Suprapubic skin (tissue), 4 donors: ENCODE results near the gene ANXA2R. TPM values are rescaled to one million over a fixed set of nuclear protein-coding genes. Genes with fewer than 3 reads are reported as not detected.

Source experiments
- DNase-seq, 2 donors: peaks; one replicate each; pipeline ENCODE4 v3.0.0-alpha.2; 2019; ENCODE audit warnings: low spot score in 2 of 2
- H3K27ac ChIP-seq: fragments of 200-600 bp; sonication (generic); one replicate; pipeline ENCODE4 v1.5.1; 2019
- H3K27me3 ChIP-seq: fragments of 200-600 bp; sonication (generic); one replicate; pipeline ENCODE4 v1.5.1; 2019
- H3K36me3 ChIP-seq: fragments of 200-600 bp; sonication (generic); one replicate; pipeline ENCODE4 v1.5.1; 2019
- H3K4me1 ChIP-seq: fragments of 200-600 bp; sonication (generic); one replicate; pipeline ENCODE4 v1.5.1; 2019
- H3K4me3 ChIP-seq: fragments of 200-600 bp; sonication (generic); one replicate; pipeline ENCODE4 v1.5.1; 2019; ENCODE audit warnings: mild to moderate bottlenecking
- H3K9me3 ChIP-seq: fragments of 200-600 bp; sonication (generic); one replicate; pipeline ENCODE4 v1.5.1; 2019
- CTCF ChIP-seq, 2 donors: fragments of 200-600 bp in 1 of 2; fragments of 450-650 bp in 1 of 2; sonication (generic) in 1 of 2; IDR thresholded peaks; one replicate each; pipeline ENCODE4 v1.5.1; 2016 to 2019; ENCODE audit warnings: antibody characterized with exemption in 2 of 2, mild to moderate bottlenecking in 1 of 2, moderate library complexity in 1 of 2
- EP300 ChIP-seq: sonication (generic); formaldehyde crosslinking; IDR thresholded peaks from one replicate; pipeline ENCODE4 v1.6.1; 2017; ENCODE audit warnings: antibody characterized with exemption
- POLR2A ChIP-seq, 2 donors: fragments of 450-650 bp; IDR thresholded peaks; one replicate each; pipeline ENCODE4 v1.6.1; 2017; ENCODE audit warnings: antibody characterized with exemption in 2 of 2, mild to moderate bottlenecking in 2 of 2, moderate library complexity in 2 of 2
- POLR2AphosphoS5 ChIP-seq, 3 donors: sonication (generic); formaldehyde crosslinking; IDR thresholded peaks; one replicate each; pipeline ENCODE4 v1.6.1; 2017; ENCODE audit warnings: antibody characterized with exemption in 3 of 3
- WGBS: methylation state at CpG from one replicate; pipeline ENCODE4 v1.1.5; 2018; 5-methylcytosine and 5-hydroxymethylcytosine counted together
- total RNA-seq, 4 donors: library from RNA; depleted of rRNA; stranded (reverse); fragments of >200 nt; gene quantifications; one replicate each; pipeline ENCODE4 v1.1.0, GENCODE V29; 2016

ANXA2R gene
- total RNA-seq, 4 donors from 2014 or later: 0.39 to 3.1 (median 0.89) TPM; not detected in 1

GRCh38 chr5:43051684-43052083 lies 11.6 kb upstream of the ANXA2R start:
- Histone ChIP-seq H3K27ac (no peak overlapping the region), H3K36me3 (no peaks in the 10 kb centered on the region), H3K9me3 (no peaks in the 10 kb centered on the region), H3K4me1 (no peaks in the 10 kb centered on the region), H3K27me3 (no peaks in the 10 kb centered on the region), H3K4me3 (no peak overlapping the region)
- TF ChIP-seq CTCF (IDR thresholded peaks at IDR 0.05): no peak
- WGBS: 93% methylated on average over 2 of the region's 2 CpGs
- no peak for DNase-seq

DNA sequence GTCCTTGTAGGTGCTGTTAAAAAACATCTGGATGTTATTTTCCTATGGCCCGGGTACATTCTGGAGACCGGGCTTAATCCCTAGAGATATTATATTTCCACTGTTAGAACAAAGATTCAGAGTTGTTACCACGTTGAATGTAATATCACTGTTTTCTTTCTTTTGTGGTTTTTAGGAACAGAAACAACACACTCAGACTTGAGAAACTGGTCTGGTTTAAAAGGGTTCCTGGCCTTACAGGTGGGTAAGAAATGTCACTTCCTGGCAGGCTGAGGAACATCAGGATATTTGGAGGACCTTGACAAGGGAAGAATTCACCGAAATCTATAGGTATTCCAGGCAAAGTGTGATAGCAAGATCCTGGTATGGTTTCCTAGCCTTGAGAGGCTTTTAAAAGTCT lies 10.3 kb upstream of the ANXA2R start:
- Histone ChIP-seq H3K9me3 (no peaks in the 10 kb centered on the region), H3K36me3 (no peaks in the 10 kb centered on the region), H3K4me3 (no peak overlapping the region), H3K27ac (no peak overlapping the region), H3K27me3 (peaks cover under 1% of the 10 kb centered on the region), H3K4me1 (no peaks in the 10 kb centered on the region)
- no peak for DNase-seq
- no peak for TF ChIP-seq POLR2AphosphoS5 (IDR thresholded peaks at IDR 0.05)
- TF ChIP-seq EP300: no peak
- no peak for TF ChIP-seq CTCF (IDR thresholded peaks at IDR 0.05)
- TF ChIP-seq POLR2A (IDR thresholded peaks at IDR 0.05): no peak
- 67% methylated on average over 4 of the region's 4 CpGs for WGBS

DNA sequence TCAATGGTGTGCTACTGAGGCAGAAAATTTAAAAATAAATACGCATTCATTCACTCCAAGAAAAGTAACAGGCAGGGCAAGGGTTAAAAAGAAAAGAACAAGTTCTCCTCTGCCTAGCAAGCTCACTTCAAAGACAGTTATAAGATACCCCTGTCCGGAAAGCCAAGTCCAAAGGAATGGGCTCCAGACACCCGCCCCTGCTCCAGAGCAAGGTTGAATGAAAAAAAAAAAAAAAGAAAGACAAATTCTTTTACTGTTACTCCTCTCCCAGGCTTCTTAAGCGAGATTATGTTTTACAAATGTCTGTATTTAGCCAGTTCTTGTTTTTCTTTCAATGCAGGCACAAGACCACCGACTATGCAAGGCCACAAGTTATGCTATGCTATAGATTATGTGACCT lies 9.1 kb upstream of the ANXA2R start:
- Histone ChIP-seq H3K4me1 (no peaks in the 10 kb centered on the region), H3K4me3 (no peak overlapping the region), H3K27ac (no peak overlapping the region), H3K36me3 (no peaks in the 10 kb centered on the region), H3K27me3 (peaks cover 12% of the 10 kb centered on the region), H3K9me3 (no peaks in the 10 kb centered on the region)
- WGBS: 83% methylated on average over 5 of the region's 5 CpGs
- TF ChIP-seq POLR2AphosphoS5 (IDR thresholded peaks at IDR 0.05) (no peak), CTCF (IDR thresholded peaks at IDR 0.05) (no peak), POLR2A (IDR thresholded peaks at IDR 0.05) (no peak), EP300 (no peak)
- DNase-seq: no peak

GRCh38 chr5:43046474-43046873 lies 6.4 kb upstream of the ANXA2R start:
- no peak for DNase-seq
- Histone ChIP-seq H3K27me3 (peaks cover 25% of the 10 kb centered on the region), H3K9me3 (no peaks in the 10 kb centered on the region), H3K4me3 (no peak overlapping the region), H3K27ac (no peak overlapping the region), H3K36me3 (no peaks in the 10 kb centered on the region), H3K4me1 (peaks cover 19% of the 10 kb centered on the region)
- TF ChIP-seq POLR2AphosphoS5 (IDR thresholded peaks at IDR 0.05): no peak
- TF ChIP-seq EP300: no peak
- no peak for TF ChIP-seq POLR2A (IDR thresholded peaks at IDR 0.05)
- no peak for TF ChIP-seq CTCF (IDR thresholded peaks at IDR 0.05)
- 80% methylated on average over 1 of the region's 1 CpG for WGBS

DNA sequence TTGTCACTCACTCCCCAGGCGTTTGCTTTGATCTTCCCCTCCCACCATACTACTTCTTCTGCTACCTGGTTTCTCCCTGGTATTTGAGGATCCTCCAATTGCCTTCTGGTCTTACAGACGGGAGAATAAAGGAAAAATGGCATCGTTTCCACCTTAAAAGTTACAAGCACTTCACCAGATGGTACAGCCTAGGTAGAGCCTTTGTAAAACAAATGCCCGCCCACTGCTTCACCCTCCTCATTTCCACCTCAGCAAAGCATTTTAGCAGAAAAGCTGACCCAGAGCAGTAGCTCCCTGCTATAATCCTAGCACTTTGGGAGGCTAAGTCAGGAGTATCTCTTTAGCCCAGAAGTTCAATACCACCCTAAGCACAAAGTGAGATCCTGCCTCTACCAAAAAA lies 5.1 kb upstream of the ANXA2R start:
- H3K36me3 ChIP-seq: no peaks in the 10 kb centered on the region

More for the DNA sequence above, 5.1 kb upstream of the ANXA2R start:
- WGBS: 56% methylated on average over 4 of the region's 4 CpGs
- TF ChIP-seq POLR2A (IDR thresholded peaks at IDR 0.05) (no peak), POLR2AphosphoS5 (IDR thresholded peaks at IDR 0.05) (no peak), CTCF (IDR thresholded peaks at IDR 0.05) (no peak), EP300 (no peak)
- Histone ChIP-seq H3K27ac (no peak overlapping the region), H3K4me1 (peaks cover 28% of the 10 kb centered on the region), H3K4me3 (no peak overlapping the region), H3K27me3 (peaks cover 35% of the 10 kb centered on the region), H3K9me3 (no peaks in the 10 kb centered on the region)
- DNase-seq: no peak
